Epithelial cell of prostate (primary cell): ENCODE results near the gene CYSTM1.
A peak's percentile ranks its signal among the peaks of the same experiment; 100 is the strongest.

Experiments used
- DNase-seq: peaks from one replicate; pipeline ENCODE4 v3.0.0-alpha.2; 2011; ENCODE audit warnings: low read depth, low spot score
- H3K27ac ChIP-seq: fragments of 450-650 bp; 2 replicates; pipeline ENCODE4 v1.5.1; 2017; ENCODE audit warnings: mild to moderate bottlenecking

CYSTM1 gene, protein sequence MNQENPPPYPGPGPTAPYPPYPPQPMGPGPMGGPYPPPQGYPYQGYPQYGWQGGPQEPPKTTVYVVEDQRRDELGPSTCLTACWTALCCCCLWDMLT

DNA sequence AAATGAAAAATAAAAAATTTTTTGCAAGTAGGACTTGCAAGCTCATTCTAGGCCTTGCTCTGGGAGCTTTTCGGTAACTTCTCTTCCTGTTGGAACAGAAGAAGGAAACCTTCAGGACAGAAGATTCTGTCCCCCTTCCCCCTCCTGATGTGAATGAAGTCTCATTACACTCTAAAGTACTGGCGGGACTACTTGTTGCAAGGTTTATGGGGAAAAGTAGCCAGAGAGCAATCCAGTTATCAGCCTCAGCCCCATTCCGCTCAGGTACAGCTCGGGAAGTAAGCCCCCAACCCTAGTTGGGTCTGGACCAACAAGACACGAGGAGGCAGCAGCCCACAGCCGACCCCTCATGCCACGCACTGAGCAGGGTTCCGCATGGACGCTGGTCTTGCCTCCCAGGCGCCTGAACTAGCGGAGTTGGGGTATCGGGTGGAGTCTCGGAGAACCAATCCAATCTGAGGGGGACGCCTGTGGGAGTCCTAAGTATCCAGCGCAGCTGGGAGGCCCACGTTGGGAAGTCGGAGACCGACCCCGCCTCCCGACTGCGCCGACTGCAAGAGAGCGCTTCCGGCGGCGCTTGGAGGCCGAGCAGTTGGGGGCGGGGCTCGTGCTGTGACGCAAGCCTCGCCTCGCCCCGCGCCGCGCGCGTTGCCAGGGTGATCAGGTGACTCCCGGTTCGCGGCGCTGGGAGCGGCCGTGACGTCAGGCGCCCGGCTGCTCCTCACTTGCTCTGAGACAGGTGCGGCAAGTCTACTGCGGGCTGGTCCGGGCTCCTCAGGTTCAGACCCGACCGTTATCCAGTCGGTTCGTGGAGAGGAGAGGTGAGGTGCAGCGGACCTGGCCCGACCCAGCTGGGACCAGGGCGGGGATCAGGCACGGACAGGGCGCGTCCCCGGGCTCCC lies at the start of gene CYSTM1:
Gene CYSTM1 (plus strand): TSS at position 724 of the 902 bp plus-strand sequence. CDS start 19,278 bp downstream, outside the sequence.
- DNase-seq, result peak; percentile 82
- peak within 1 kb of the TSS; percentile 79 for H3K27ac ChIP-seq

- no peak within 1 kb of the TSS for H3K27ac ChIP-seq
- DNase-seq, result no peak
These were observed 49.4 kb upstream of the CYSTM1 start, which contains the start of gene IGIP for GRCh38 chr5:140125637-140126036. TSS of gene IGIP (plus strand) at chr5:140125937. CDS start at chr5:140128477, 2,540 bp downstream.

GRCh38 chr5:140126315-140127012 lies 48.5 kb upstream of the CYSTM1 start:
- H3K27ac ChIP-seq, result no peak overlapping the region
- no peak for DNase-seq

- no peak overlapping the region for H3K27ac ChIP-seq
- no peak for DNase-seq
These were observed 46.6 kb upstream of the CYSTM1 start for GRCh38 chr5:140128376-140128775.

GRCh38 chr5:140130949-140131733 lies 43.8 kb upstream of the CYSTM1 start:
- H3K27ac ChIP-seq, result peak overlapping the region; percentile 72
- DNase-seq, result no peak

- peak; percentile 79 for DNase-seq
These were observed 43.0 kb upstream of the CYSTM1 start for GRCh38 chr5:140131967-140132409.

DNA sequence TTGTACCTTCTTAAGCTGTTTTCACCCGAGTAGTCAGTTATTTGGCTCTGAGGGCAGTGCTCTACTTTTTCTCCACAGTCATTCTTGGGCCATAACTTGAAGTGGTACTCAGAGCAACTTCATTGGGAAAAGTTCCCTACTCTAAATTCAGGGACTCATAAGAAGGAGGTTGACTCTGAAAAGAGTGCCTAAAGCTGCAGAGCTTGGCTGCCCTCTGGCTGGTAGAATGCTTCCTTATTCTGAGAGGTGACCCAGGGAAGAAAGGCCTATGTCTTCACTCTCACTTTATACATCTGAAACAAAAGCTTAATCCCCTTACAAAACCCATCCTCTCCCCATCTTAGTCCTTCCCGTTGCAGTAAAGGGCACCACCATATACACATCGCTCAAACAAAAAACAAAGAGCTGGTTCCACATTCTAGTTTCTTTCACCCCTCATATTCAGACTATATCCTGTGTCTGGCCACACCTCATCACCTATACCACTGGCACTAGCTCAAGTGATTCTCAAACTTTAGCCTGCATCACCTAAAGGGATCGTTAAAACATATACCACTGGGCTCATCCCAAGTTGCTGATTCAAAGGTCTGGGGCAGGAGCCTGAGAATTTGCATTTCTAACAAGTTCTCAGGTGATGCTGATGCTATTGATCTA lies 41.3 kb upstream of the CYSTM1 start:
- no peak for DNase-seq
- no peak overlapping the region for H3K27ac ChIP-seq

More at GRCh38 chr5:140131967-140132409, 43.0 kb upstream of the CYSTM1 start:
- H3K27ac ChIP-seq, result peak overlapping the region; percentile 72

GRCh38 chr5:140134277-140134935 lies 40.6 kb upstream of the CYSTM1 start:
- DNase-seq, result no peak
- no peak overlapping the region for H3K27ac ChIP-seq

DNA sequence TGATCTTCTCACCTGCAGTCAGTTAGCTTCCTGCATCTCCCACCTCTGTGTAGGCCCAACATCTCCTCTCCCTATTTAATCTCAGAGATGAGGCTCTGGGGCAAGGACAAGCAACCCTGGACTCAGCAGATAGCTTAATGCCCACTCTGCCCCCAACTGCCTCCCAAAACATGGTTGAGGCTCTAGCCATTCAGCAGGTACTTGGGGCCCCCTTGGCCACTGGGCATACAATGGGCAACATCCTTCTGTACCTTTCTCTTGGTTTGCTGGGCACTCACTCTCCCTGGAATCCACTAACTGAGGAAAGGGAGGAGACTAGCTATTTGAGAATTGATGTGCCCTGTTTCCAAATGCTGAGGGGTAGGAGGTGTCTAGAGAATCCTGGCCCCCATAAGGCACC lies 39.9 kb upstream of the CYSTM1 start:
- no peak for DNase-seq
- no peak overlapping the region for H3K27ac ChIP-seq

DNA sequence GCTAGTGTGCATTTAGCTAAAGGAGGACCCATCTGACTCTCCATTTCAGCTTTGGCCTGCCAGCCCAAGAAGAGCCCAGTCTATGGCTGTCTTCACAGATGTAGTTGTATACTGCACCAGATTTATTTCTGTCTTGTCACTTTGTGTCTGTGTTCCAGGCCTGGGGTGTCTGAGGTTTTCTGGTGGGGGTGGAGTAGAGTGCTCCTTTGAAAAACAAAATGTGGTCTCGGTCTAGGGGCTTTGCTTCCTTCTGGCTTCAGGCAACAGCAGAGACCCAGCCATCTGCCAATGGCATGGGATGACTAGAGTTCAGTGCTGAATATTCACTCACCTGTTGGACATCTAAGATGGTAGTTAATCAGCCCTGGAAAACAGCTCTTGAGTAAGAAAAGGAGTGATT lies 38.4 kb upstream of the CYSTM1 start:
- H3K27ac ChIP-seq, result no peak overlapping the region
- no peak for DNase-seq

DNA sequence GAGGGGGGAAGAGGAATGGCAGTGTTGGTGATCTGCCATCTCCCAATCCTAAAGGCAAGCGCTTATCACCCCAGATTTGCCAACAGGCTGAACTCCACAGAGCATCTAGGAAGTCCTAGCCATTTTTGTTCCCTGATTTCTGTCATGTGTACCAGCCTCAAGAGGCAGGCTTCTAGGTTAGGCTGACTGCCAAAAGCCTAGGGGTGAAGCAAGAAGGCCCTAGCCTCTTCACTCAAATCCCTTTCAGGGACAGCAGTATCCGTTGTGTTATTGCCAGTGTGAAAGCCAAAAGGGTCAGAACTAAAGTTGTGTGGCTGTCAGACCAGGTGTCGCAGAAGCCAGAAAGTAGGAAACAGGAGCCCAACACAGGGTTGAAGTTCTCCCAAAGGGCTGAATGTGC lies 34.6 kb upstream of the CYSTM1 start:
- no peak for DNase-seq
- no peak overlapping the region for H3K27ac ChIP-seq

- no peak for DNase-seq
- no peak overlapping the region for H3K27ac ChIP-seq
These were observed 33.7 kb upstream of the CYSTM1 start for GRCh38 chr5:140141241-140141640.

DNA sequence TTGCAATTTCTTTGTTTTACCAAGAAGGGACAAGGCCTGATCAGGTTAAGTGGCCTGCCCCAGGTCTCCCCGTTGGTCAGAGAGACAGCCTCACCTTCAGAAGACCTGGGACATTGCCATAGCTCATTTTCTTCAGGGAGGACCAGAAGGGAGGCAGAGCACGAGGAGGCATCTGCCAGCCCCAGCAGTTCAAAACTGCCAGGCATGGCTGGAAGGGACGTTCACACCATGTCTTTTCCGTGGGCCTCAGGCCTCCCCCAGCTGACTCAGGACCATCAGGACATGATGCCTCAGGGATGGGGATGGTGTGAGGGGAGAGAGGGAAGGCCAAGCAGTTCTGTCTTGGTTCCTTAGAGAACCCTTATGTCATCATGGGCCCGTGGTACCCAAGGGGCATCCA lies 32.7 kb upstream of the CYSTM1 start:
- H3K27ac ChIP-seq, result no peak overlapping the region
- DNase-seq, result no peak

DNA sequence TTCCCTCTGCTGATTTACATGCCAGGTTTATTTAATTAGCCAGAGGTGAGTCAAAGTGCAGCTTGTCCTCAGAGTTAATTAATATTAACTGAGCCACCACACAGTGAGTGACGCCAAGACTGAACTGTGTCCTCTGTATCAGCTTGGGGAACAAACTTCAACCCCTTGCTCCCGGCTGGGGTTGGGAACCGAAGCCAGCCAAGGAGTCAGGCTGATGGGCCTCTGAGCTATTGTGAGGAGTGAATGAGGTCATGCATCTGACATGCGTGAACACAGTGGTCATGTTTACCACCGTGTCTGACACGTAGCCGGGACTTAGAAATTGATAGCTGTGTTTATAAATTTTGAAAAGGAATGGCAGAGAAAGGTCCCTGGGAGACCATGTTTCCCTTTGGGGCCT lies 32.1 kb upstream of the CYSTM1 start:
- no peak overlapping the region for H3K27ac ChIP-seq
- no peak for DNase-seq

- H3K27ac ChIP-seq, result no peak overlapping the region
- no peak for DNase-seq
These were observed 31.3 kb upstream of the CYSTM1 start for GRCh38 chr5:140143521-140144258.

DNA sequence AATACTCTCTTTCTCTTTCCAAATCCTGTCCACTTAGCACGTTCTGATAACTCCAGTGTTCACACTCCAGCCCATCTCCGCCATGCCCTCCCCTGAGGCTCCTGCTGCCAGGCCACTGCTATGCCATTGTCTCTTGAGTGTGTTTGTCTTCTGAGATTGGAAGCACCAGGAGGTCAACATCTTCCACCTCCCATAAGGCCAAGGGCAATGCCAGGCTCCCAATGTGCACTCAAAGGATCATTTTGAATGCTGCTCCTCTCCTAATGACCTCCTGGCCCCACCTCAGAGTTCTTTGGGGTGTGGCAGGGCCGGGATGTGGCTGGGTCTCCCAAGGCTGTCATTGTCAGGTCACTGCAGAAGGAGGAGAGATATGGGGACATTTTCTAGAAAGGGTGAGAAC lies 29.7 kb upstream of the CYSTM1 start:
- no peak for DNase-seq

DNA sequence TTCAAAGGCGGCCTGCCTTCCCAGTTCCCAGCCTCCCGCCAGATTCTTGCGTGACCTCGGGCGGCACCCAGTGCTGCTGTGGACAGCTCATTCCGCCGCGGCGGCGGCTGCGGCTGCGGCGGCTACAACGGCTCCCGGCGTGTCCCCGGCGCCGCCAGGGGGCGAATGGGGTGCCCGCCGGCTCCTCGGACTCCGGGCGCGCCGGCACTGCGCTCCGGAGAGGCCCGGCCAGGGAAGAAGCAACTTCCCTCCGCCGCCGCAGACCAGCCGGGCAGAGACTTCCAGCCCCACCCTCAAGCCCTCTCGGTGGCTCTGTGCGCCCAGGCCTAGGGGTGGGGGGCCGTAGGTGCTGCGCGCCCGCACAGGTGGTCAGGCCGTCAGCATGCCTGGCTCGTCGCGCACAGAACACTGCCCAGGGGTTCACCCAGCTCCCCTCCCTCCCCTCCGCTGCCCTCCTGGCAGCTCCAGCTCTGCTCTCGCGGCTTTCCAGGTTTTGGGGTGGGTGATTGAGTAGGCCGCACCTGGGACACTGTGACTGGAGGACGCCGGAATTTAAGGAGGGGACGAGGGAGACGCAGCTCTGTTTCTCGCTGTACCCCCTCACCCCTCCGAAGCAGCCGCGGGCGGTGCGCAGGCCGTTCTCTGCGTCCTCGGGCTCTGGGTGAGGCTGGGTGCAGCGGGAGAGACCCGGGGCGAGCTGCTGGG lies 29.0 kb upstream of the CYSTM1 start:
- H3K27ac ChIP-seq, result no peak overlapping the region
- DNase-seq, result no peak

More for the DNA sequence above, 29.7 kb upstream of the CYSTM1 start:
- H3K27ac ChIP-seq, result no peak overlapping the region

- no peak for DNase-seq
- no peak overlapping the region for H3K27ac ChIP-seq
These were observed 28.5 kb upstream of the CYSTM1 start for GRCh38 chr5:140146523-140146842.
